CD8-positive, alpha-beta memory T cell (primary cell): ENCODE measurements around the gene BLOC1S1. TPM values are rescaled to one million over a fixed set of nuclear protein-coding genes. Genes with fewer than 3 reads are reported as not detected.
"Not testable (repeated sequence)": the region's sequence is repeated elsewhere in the genome, so short reads cannot be mapped to it uniquely, and the experiment has no call there.

ENCODE experiments used
- CTCF ChIA-PET: fragments of 350-600 bp; sonication (Branson Sonifier 250); formaldehyde crosslinking; loops from one replicate; lab custom pipeline; 2021; ENCODE audit warnings: antibody characterized with exemption; lab: Charles Lee
- POLR2A ChIA-PET: fragments of 350-600 bp; sonication (Branson Sonifier 250); formaldehyde crosslinking; loops from one replicate; lab custom pipeline; 2021; ENCODE audit warnings: antibody characterized with exemption; lab: Charles Lee
- DNase-seq, 5 donors: peaks; one replicate each; pipeline versions ENCODE4 v3.0.0 to v3.0.0-alpha.2; 2020 to 2022; ENCODE audit warnings: mixed read lengths in 1 of 5
- H3K27ac ChIP-seq: one replicate; pipeline ENCODE4 v1.7.0; 2013; ENCODE audit warnings: low read depth, mild to moderate bottlenecking, low read length, moderate library complexity
- H3K27me3 ChIP-seq: 2 replicates; pipeline ENCODE4 v1.7.0; 2013; ENCODE audit warnings: low read length, mild to moderate bottlenecking; ENCODE audit not compliant: insufficient read depth, poor library complexity, severe bottlenecking
- H3K36me3 ChIP-seq: 2 replicates; pipeline ENCODE4 v1.7.0; 2013; ENCODE audit warnings: mild to moderate bottlenecking, low read length, moderate library complexity; ENCODE audit not compliant: insufficient read depth
- H3K4me1 ChIP-seq: 2 replicates; pipeline ENCODE4 v1.7.0; 2013; ENCODE audit warnings: mild to moderate bottlenecking, low read length, moderate library complexity; ENCODE audit not compliant: insufficient read depth
- H3K4me3 ChIP-seq: 2 replicates; pipeline ENCODE4 v1.7.0; 2013; ENCODE audit warnings: mild to moderate bottlenecking, low read length
- H3K9me3 ChIP-seq: 2 replicates; pipeline ENCODE4 v1.7.0; 2013; ENCODE audit warnings: mild to moderate bottlenecking, low read length
- H3K27ac Mint-ChIP-seq, 8 donors: one replicate each; pipeline ENCODE4 v1.8.0; 2020 to 2021; ENCODE audit warnings: mixed read lengths in 8 of 8, mild to moderate bottlenecking in 6 of 8, inconsistent platforms in 3 of 8, moderate library complexity in 3 of 8
- H3K27me3 Mint-ChIP-seq, 2 donors: one replicate each; pipeline ENCODE4 v1.8.0; 2020 to 2021; ENCODE audit warnings: mixed read lengths in 2 of 2, mild to moderate bottlenecking in 1 of 2, moderate library complexity in 1 of 2
- H3K36me3 Mint-ChIP-seq, 3 donors: one replicate each; pipeline ENCODE4 v1.8.0; 2020 to 2021; ENCODE audit warnings: mixed read lengths in 3 of 3, inconsistent platforms in 1 of 3, mild to moderate bottlenecking in 1 of 3
- H3K4me1 Mint-ChIP-seq, 3 donors: one replicate each; pipeline ENCODE4 v1.8.0; 2020 to 2021; ENCODE audit warnings: mixed read lengths in 3 of 3, inconsistent platforms in 1 of 3, mild to moderate bottlenecking in 1 of 3
- H3K4me3 Mint-ChIP-seq, 7 donors: one replicate each; pipeline ENCODE4 v1.8.0; 2020 to 2021; ENCODE audit warnings: mixed read lengths in 7 of 7, mild to moderate bottlenecking in 6 of 7, moderate library complexity in 4 of 7, inconsistent platforms in 2 of 7
- H3K9me3 Mint-ChIP-seq, 5 donors: one replicate each; pipeline ENCODE4 v1.8.0; 2020 to 2022; ENCODE audit warnings: mixed read lengths in 5 of 5, mild to moderate bottlenecking in 3 of 5, moderate library complexity in 2 of 5, inconsistent platforms in 1 of 5
- polyA plus RNA-seq: library from polyadenylated mRNA; unstranded; fragments of 300-500 nt; fragmentation: Illumina TruSeq; gene quantifications from one replicate; pipeline ENCODE4 v1.2.3, GENCODE V29; 2021
- total RNA-seq, 2 experiments: library from RNA; stranded (reverse); gene quantifications; one replicate each; pipeline ENCODE4 v1.2.3, GENCODE V29; 2021

The BLOC1S1 gene
- total and polyA plus RNA-seq, 3 experiments from 2014 or later, result 90.2 to 110 (median 97.5) TPM

DNA sequence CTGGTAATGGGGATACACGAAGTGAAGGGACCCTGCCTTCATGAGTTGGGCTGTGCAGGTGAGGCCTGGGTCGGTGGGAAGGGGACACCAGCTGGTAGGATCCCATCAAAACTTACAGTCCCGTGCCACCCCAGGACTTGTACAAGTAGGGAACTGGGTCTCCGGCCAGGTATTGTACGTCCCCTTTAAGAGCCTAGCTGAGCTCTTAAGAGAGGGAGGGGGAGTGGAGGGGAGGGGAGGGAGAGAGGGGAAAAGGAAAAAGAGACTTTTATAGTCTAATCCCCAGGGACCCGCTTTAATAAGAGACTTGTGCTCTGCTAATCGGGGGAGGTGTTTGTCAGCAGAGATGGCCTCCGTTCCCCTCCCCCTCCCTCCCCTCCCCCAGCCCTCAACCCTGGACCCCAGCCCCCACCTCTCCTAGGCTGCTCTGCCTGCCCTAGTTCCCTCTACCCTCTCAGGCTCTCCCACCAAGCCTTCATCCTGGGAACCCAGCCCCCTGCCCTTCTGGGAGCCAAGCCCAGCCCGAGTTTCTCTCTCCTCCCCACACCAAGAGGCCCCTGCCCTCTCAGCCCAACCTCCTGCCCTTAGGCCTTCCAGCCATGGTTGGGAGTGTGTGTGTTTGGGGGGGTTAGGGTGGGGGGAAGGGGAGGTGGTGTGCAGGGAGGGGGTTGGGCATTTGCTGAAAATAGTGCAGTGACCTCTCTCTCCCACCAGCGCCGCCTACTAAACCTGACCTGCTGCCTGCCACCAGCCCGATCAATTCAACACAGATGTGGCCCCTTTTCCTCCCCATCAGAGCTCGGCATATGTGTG is 29.7 kb downstream of the BLOC1S1 start:
- no peak overlapping the region for H3K27ac ChIP-seq
- Mint-ChIP-seq H3K36me3 (peaks cover 0 to 24% (median 3%) of the 10 kb centered on the region in 3 donors), H3K27me3 (no peaks in the 10 kb centered on the region), H3K27ac (peak overlapping the region in 7 of 8 donors; percentile 4 to 93 (median 82)), H3K4me3 (peak overlapping the region; percentile 11 to 93 (median 91)), H3K4me1 (peaks cover 28 to 44% (median 42%) of the 10 kb centered on the region in 3 donors), H3K9me3 (no peaks in the 10 kb centered on the region)
- H3K36me3 ChIP-seq, result no peaks in the 10 kb centered on the region
- ChIA-PET CTCF (interaction anchor here (1.8 to 4.0 kb wide), 4 partner anchors 7 to 194 kb away, joined by 8 to 21 read pairs (median 13); no protein-coding TSS in a partner anchor), POLR2A (interaction anchor here (0.5 kb wide), 1 partner anchor 79 kb away, joined by 4 read pairs; no protein-coding TSS in a partner anchor)
- no peak overlapping the region for H3K4me3 ChIP-seq
- H3K9me3 ChIP-seq, result no peaks in the 10 kb centered on the region
- no peak for DNase-seq
- H3K4me1 ChIP-seq, result peaks cover 20% of the 10 kb centered on the region
- H3K27me3 ChIP-seq, result no peaks in the 10 kb centered on the region

- H3K27me3 Mint-ChIP-seq, result no peaks in the 10 kb centered on the region
- CTCF ChIA-PET, result interaction anchor here (1.3 to 4.0 kb wide), 4 partner anchors 8 to 193 kb away, joined by 3 to 21 read pairs (median 4); no protein-coding TSS in a partner anchor
- H3K9me3 Mint-ChIP-seq, result no peaks in the 10 kb centered on the region
- Histone ChIP-seq H3K27ac (no peak overlapping the region), H3K4me1 (peaks cover 20% of the 10 kb centered on the region), H3K9me3 (no peaks in the 10 kb centered on the region), H3K4me3 (no peak overlapping the region), H3K36me3 (peaks cover 4% of the 10 kb centered on the region), H3K27me3 (no peaks in the 10 kb centered on the region)
- DNase-seq, result no peak
- H3K4me1 Mint-ChIP-seq, result peaks cover 28 to 44% (median 42%) of the 10 kb centered on the region in 3 donors
- H3K36me3 Mint-ChIP-seq, result peaks cover 0 to 32% (median 3%) of the 10 kb centered on the region in 3 donors
- peak overlapping the region; percentile 4 to 86 (median 44) for H3K27ac Mint-ChIP-seq
- H3K4me3 Mint-ChIP-seq, result peak overlapping the region in 4 of 7 donors; percentile 9 to 86 (median 15)
- POLR2A ChIA-PET, result interaction anchor here (0.9 kb wide), 1 partner anchor 228 kb away, joined by 8 read pairs; the partner anchor contains the start of gene RAB5B
Measured at GRCh38 chr12:55746174-55746912, 30.5 kb downstream of the BLOC1S1 start.

DNA sequence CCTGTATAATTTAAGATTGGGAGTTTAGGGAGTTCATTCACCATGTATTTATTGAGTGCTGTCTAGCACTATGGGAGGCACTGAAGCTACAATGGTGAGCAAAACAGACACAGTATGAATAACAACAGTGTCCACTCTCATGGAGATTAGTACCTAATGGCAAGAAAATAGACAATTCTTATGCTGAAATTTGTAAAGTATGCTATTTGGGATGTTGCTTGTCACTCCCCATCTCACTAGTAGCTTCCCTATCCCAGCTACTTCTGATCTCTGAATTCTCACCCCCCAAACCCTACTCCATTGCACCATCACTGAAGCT is 31.0 kb downstream of the BLOC1S1 start:
- H3K4me3 ChIP-seq, result no peak overlapping the region
- H3K4me1 Mint-ChIP-seq, result peaks cover 28 to 42% (median 42%) of the 10 kb centered on the region in 3 donors

GRCh38 chr12:55748230-55748993 is 32.6 kb downstream of the BLOC1S1 start:
- Mint-ChIP-seq H3K4me1 (peaks cover 20 to 37% (median 32%) of the 10 kb centered on the region in 3 donors), H3K9me3 (no peaks in the 10 kb centered on the region), H3K27me3 (no peaks in the 10 kb centered on the region), H3K4me3 (no peak overlapping the region), H3K36me3 (peaks cover 0 to 50% (median 3%) of the 10 kb centered on the region in 3 donors), H3K27ac (peak overlapping the region; percentile 7 to 83 (median 59))
- Histone ChIP-seq H3K27me3 (no peaks in the 10 kb centered on the region), H3K27ac (no peak overlapping the region), H3K36me3 (peaks cover 14% of the 10 kb centered on the region), H3K9me3 (no peaks in the 10 kb centered on the region), H3K4me1 (peaks cover 15% of the 10 kb centered on the region), H3K4me3 (no peak overlapping the region)
- no peak for DNase-seq
- POLR2A ChIA-PET, result interaction anchor here (0.6 kb wide), 1 partner anchor 11 kb away, joined by 4 read pairs; no protein-coding TSS in a partner anchor
- CTCF ChIA-PET, result interaction anchor here (0.9 to 4.0 kb wide), 3 partner anchors 10 to 192 kb away, joined by 3 to 21 read pairs (median 3); no protein-coding TSS in a partner anchor

More for the DNA sequence above, 31.0 kb downstream of the BLOC1S1 start:
- Histone ChIP-seq H3K27me3 (no peaks in the 10 kb centered on the region), H3K4me1 (peaks cover 20% of the 10 kb centered on the region), H3K27ac (no peak overlapping the region), H3K36me3 (peaks cover 10% of the 10 kb centered on the region), H3K9me3 (no peaks in the 10 kb centered on the region)
- Mint-ChIP-seq H3K27ac (peak overlapping the region in 7 of 8 donors; percentile 33 to 76 (median 52)), H3K4me3 (peak overlapping the region in 1 of 7 donors; percentile 4), H3K36me3 (peaks cover 0 to 37% (median 3%) of the 10 kb centered on the region in 3 donors), H3K9me3 (no peaks in the 10 kb centered on the region), H3K27me3 (no peaks in the 10 kb centered on the region)
- DNase-seq, result no peak
- ChIA-PET CTCF (interaction anchor here (1.3 to 4.0 kb wide), 4 partner anchors 9 to 193 kb away, joined by 3 to 21 read pairs (median 4); no protein-coding TSS in a partner anchor), POLR2A (interaction anchor here (0.9 to 1.0 kb wide), 2 partner anchors 9 to 227 kb away, joined by 3 to 8 read pairs; partner anchors contain the start of gene RAB5B)

DNA sequence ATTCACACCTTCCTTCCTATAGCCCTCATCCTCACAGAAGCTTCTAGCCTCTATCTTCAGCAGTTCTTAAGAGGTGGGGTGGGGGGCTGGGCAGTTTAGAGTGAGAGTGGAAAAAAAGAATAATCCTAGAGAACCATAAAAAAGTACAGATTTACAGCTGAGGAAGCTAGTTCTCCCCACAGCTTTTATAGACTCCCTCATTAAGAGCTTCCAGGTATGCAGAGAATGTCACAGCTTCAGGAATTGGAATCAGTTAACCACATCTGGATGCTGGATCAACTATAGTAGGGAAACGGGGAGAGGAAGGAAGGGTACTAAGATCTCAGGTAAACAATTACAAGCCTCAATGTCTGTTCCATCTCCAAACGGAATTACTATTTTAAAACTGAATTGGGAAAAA is 39.4 kb downstream of the BLOC1S1 start:
- CTCF ChIA-PET, result interaction anchor here (3.7 kb wide), 1 partner anchor 11 kb away, joined by 16 read pairs; the partner anchor contains the start of gene GDF11

GRCh38 chr12:55757701-55758100 is 41.9 kb downstream of the BLOC1S1 start:
- no peaks in the 10 kb centered on the region for H3K27me3 ChIP-seq
- Mint-ChIP-seq H3K27ac (peak overlapping the region in 7 of 8 donors; percentile 11 to 92 (median 54)), H3K36me3 (peaks cover 10 to 77% (median 14%) of the 10 kb centered on the region in 3 donors), H3K4me3 (no peak overlapping the region), H3K27me3 (no peaks in the 10 kb centered on the region), H3K4me1 (peaks cover 2 to 12% (median 4%) of the 10 kb centered on the region in 3 donors), H3K9me3 (no peaks in the 10 kb centered on the region)
- ChIA-PET CTCF (interaction anchor here (1.0 to 3.7 kb wide), 4 partner anchors 10 to 272 kb away, joined by 3 to 16 read pairs (median 4); partner anchors contain the start of gene GDF11), POLR2A (no interaction called here)
- peaks cover 49% of the 10 kb centered on the region for H3K36me3 ChIP-seq
- DNase-seq, result no peak
- no peak overlapping the region for H3K4me3 ChIP-seq
- H3K27ac ChIP-seq, result no peak overlapping the region
- H3K4me1 ChIP-seq, result no peaks in the 10 kb centered on the region
- H3K9me3 ChIP-seq, result no peaks in the 10 kb centered on the region

More for the DNA sequence above, 39.4 kb downstream of the BLOC1S1 start:
- Mint-ChIP-seq H3K4me1 (peaks cover 0 to 6% (median 0%) of the 10 kb centered on the region in 3 donors), H3K4me3 (no peak overlapping the region), H3K9me3 (no peaks in the 10 kb centered on the region), H3K27me3 (no peaks in the 10 kb centered on the region), H3K36me3 (peaks cover 7 to 83% (median 12%) of the 10 kb centered on the region in 3 donors), H3K27ac (peak overlapping the region in 7 of 8 donors; percentile 7 to 86 (median 71))
- H3K4me3 ChIP-seq, result no peak overlapping the region
- POLR2A ChIA-PET, result no interaction called here
- no peak overlapping the region for H3K27ac ChIP-seq
- peaks cover 52% of the 10 kb centered on the region for H3K36me3 ChIP-seq
- no peaks in the 10 kb centered on the region for H3K27me3 ChIP-seq
- no peaks in the 10 kb centered on the region for H3K9me3 ChIP-seq
- DNase-seq, result no peak
- no peaks in the 10 kb centered on the region for H3K4me1 ChIP-seq

DNA sequence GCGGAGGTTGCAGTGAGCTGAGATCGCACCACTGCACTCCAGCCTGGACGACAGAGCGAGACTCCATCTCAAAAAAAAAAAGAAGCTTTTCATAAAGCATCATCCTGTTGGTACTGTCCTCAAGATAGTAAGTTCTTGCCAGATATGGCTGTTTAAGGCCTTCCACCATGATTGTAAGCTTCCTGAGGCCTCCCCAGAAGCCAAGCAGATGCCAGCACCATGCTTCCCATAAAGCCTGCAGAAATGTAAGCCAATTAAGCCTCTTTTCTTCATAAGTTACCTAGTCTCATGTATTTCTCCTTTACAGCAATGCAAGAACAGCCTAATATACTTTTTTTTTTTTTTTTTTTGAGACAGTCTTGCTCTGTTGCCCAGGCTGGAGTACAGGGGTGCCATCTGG is 42.7 kb downstream of the BLOC1S1 start:
- peak overlapping the region in 2 of 8 donors; percentile 54 to 92 for H3K27ac Mint-ChIP-seq
- H3K9me3 Mint-ChIP-seq, H3K27ac ChIP-seq, H3K4me1 ChIP-seq, H3K4me3 ChIP-seq, H3K4me3 Mint-ChIP-seq, H3K27me3 ChIP-seq, POLR2A ChIA-PET, H3K27me3 Mint-ChIP-seq, DNase-seq, H3K9me3 ChIP-seq: not testable (repeated sequence)
- CTCF ChIA-PET, result interaction anchor here (1.0 to 1.3 kb wide), 2 partner anchors 11 to 271 kb away, joined by 3 read pairs; no protein-coding TSS in a partner anchor
- H3K4me1 Mint-ChIP-seq, result peaks cover 2 to 12% (median 4%) of the 10 kb centered on the region in 3 donors
- H3K36me3 Mint-ChIP-seq, result peaks cover 10 to 76% (median 14%) of the 10 kb centered on the region in 3 donors
- peaks cover 49% of the 10 kb centered on the region for H3K36me3 ChIP-seq
